ENCODE data around the gene GPC5.

GRCh38 chr13:92251671-92252210 lies 853.3 kb downstream of the GPC5 start:
- TF ChIP-seq CTCF (IDR thresholded peaks at IDR 0.05 in 4 of 5, conservative IDR thresholded peaks at IDR 0.05 in 1 of 5): no peak
- TF ChIP-seq POLR2A (IDR thresholded peaks at IDR 0.05): no peak

Measured in gastrocnemius medialis (tissue), 4 donors.